Daoy (cell line): ENCODE data around the gene ZNF512B. TPM values are rescaled to one million over a fixed set of nuclear protein-coding genes. Genes with fewer than 3 reads are reported as not detected.
"Not testable (repeated sequence)": the region's sequence is repeated elsewhere in the genome, so short reads cannot be mapped to it uniquely, and the experiment has no call there.

Experiments used
- DNase-seq: peaks from one replicate; pipeline ENCODE4 v3.0.0-alpha.2; 2015; ENCODE audit warnings: low read depth
- total RNA-seq: library from RNA; depleted of rRNA; stranded (reverse); fragments of >200 nt; shearing (Covaris generic); gene quantifications from 2 replicates; pipeline ENCODE4 v1.2.3, GENCODE V29; 2014; rRNA removed

ZNF512B gene
- 3.9 and 4.5 TPM in 2 replicates for total RNA-seq

GRCh38 chr20:63969838-63970713 lies at the start of gene ZNF512B:
TSS of gene ZNF512B (minus strand) at chr20:63969930. CDS start at chr20:63967950, 1,980 bp downstream.
- DNase-seq: peak; percentile 65

GRCh38 chr20:64015635-64016034 lies 45.9 kb upstream of the ZNF512B start:
- no peak for DNase-seq

GRCh38 chr20:64012385-64013154 lies 42.8 kb upstream of the ZNF512B start:
- DNase-seq: not testable (repeated sequence)

GRCh38 chr20:64011366-64011779 lies 41.6 kb upstream of the ZNF512B start:
- DNase-seq: no peak

GRCh38 chr20:64010711-64011237 lies 41.0 kb upstream of the ZNF512B start:
- DNase-seq: no peak

GRCh38 chr20:64009811-64010387 lies 40.2 kb upstream of the ZNF512B start:
- no peak for DNase-seq

- DNase-seq: no peak
Measured at GRCh38 chr20:64006902-64007301, 37.2 kb upstream of the ZNF512B start.

GRCh38 chr20:64006490-64006889 lies 36.8 kb upstream of the ZNF512B start:
- DNase-seq: no peak

- DNase-seq: no peak
Measured at GRCh38 chr20:64005394-64005793, 35.7 kb upstream of the ZNF512B start.

- DNase-seq: no peak
Measured at GRCh38 chr20:64003960-64004725, 34.4 kb upstream of the ZNF512B start.

- DNase-seq: peak; percentile 75
Measured at GRCh38 chr20:64001607-64002011, 31.9 kb upstream of the ZNF512B start.

- no peak for DNase-seq
Measured at GRCh38 chr20:64000906-64001305, 31.2 kb upstream of the ZNF512B start.

GRCh38 chr20:63982937-63983336 lies 13.2 kb upstream of the ZNF512B start:
- no peak for DNase-seq

- peak; percentile 97 for DNase-seq
Measured at GRCh38 chr20:63980806-63981728, 11.3 kb upstream of the ZNF512B start, which contains the start of gene PRPF6. TSS of gene PRPF6 (plus strand) at chr20:63981132. CDS start at chr20:63981246, 114 bp downstream.

GRCh38 chr20:63980317-63980805 lies 10.6 kb upstream of the ZNF512B start:
- DNase-seq: no peak

GRCh38 chr20:63979557-63980316 lies 10.0 kb upstream of the ZNF512B start, which contains the start of gene SAMD10:
TSS of gene SAMD10 (minus strand) at chr20:63979642. CDS start at chr20:63979467, 175 bp downstream.
- peak; percentile 75 for DNase-seq

GRCh38 chr20:63979229-63979556 lies 9.5 kb upstream of the ZNF512B start:
- no peak for DNase-seq

- peak; percentile 87 for DNase-seq
Measured at GRCh38 chr20:63978319-63979228, 8.8 kb upstream of the ZNF512B start.
